GM21390 (cell line): ENCODE data around the gene EXOC6.

ENCODE experiments used
- ATAC-seq: cut with Tn5 transposase; IDR thresholded peaks from one replicate; pipeline ENCODE4 v1.9.1; 2021; ENCODE audit not compliant: unreplicated experiment

EXOC6 gene

GRCh38 chr10:92999191-92999590 lies 150.9 kb downstream of the EXOC6 start:
- ATAC-seq, result no peak

DNA sequence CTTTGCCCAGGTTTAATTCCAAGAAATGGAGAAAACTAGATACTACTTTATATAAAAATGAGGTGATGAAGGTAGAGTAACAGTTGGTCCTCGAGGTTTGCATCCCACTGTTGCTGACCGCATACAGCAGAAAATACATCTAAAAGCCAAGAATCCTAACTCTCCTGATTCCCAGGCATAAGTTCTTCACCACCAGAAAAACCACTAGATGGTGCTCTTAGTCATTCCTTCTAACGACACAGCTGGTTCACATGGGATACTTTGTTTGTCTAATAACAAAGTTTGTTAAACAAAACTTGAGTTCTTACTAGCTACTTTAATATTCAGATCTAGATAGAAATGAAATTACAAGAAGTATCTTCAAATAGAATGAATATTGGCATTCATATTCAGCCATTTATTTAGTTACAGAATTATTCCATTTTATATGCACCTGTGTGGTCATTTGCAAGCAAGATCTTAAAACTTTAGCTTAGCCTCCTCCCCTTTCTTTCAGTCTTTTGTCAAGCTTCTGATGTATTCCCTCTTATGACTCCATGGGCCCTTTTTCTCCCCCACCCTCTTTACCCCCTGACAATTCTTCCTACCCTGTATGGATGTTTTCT lies 158.2 kb downstream of the EXOC6 start:
- no peak for ATAC-seq

DNA sequence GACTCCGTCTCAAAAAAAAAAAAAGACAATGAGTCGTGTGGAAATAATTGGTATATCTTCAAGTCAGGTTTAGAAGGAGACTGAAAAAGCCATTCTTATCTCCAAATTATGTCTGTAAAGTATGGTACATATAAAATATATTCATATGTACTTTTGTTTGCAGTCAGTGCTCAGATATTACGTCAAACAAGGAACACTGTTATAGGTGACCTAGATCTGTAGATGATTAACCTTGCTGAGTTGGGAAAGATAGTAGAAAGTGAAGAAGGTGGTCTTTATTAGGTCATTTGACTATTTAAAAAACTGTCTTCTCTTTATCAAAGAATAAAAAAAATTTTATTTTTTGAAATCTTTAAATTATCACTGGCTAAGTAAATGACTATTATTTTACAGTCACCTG lies 167.4 kb downstream of the EXOC6 start:
- ATAC-seq, result no peak

- no peak for ATAC-seq
These were observed 174.8 kb downstream of the EXOC6 start for GRCh38 chr10:93023013-93023650.

- no peak for ATAC-seq
These were observed 177.8 kb downstream of the EXOC6 start for GRCh38 chr10:93026072-93026471.

- ATAC-seq, result no peak
These were observed 179.2 kb downstream of the EXOC6 start for GRCh38 chr10:93027508-93027907.

GRCh38 chr10:93028883-93029282 lies 180.6 kb downstream of the EXOC6 start:
- ATAC-seq, result no peak

DNA sequence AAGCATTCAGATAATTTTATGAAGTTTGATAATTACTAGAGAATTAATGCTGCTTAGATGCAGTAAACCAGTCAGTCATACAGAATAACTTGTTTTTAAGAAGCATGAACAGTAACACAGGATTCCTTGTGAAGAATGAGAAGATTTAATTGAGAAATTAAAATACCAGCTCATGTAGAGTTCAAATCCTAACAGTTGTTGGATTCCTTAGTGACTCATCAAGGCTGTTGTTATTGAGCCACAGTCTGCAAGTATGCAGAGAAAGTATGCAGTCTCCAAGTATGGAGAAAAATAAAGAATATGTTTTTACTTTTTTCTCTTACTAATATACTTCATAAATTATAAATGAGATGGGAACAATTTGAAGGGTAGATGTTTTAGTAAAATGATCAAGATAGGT lies 182.1 kb downstream of the EXOC6 start:
- no peak for ATAC-seq

DNA sequence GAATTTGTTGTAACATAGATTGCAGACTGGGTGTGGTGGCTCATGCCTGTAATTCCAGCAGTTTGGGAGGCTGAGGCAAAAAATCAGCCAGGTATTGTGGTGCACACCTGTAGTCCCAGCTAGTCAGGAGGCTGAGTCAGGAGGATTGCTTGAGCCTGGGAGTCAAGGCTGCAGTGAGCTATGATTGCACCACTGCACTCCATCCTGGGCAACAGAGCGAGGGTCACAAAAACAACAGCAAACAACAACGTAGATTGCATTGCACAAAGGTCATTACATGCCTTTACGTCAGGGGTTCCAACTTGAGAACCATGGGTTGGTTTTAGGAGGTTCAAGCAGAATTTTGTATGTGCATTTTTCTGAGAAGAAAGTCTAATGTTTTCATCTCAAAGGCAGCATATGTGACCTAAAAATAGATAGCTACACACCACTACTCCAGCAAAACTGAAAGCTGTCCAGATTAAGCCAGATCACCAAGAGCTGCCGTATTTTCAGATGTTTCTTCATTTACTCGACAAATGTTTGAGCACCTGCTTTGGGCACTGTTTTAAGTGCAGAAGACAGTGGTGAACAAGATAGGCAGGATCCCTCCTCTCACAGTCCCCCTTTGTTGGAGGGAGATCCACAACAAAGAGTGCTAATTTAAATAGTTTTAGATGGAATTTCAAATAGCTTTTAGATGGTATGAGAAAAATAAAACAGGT lies 183.9 kb downstream of the EXOC6 start:
- ATAC-seq, result no peak

DNA sequence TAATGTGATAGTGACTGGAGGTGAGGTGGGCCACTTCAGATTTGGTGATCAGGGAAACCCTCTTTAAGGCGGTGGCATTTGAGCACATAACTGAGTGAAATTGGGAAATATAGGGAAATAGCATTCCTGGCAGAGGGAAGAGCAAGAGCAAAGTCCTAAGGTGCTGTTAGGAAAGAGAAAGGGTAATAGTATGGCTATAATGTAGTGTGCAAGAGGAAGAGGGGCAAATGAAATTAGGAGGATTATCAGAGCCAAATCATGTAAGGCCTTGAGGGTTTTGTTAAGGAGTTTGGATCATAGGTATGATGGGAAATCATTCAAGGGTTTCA lies 184.5 kb downstream of the EXOC6 start:
- no peak for ATAC-seq

DNA sequence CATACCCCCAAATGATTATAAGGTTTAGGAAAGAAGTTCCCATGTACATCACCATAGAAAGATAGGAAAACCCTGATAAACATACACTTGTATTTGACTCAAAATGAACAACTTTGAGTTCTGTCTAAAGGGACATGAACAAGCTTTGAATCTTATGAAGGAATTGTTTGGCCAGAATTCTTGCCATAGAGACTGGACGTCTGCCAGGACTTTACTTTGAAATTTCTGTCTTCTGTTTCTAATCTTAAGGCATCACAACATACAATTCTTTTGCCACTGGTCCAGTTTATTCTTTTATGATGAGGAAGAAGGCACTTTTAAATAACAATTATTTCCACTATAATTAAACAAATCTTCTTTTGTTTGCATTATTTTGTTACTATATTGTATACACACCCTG lies 186.1 kb downstream of the EXOC6 start:
- ATAC-seq, result no peak

GRCh38 chr10:93039110-93039509 lies 190.8 kb downstream of the EXOC6 start:
- no peak for ATAC-seq

DNA sequence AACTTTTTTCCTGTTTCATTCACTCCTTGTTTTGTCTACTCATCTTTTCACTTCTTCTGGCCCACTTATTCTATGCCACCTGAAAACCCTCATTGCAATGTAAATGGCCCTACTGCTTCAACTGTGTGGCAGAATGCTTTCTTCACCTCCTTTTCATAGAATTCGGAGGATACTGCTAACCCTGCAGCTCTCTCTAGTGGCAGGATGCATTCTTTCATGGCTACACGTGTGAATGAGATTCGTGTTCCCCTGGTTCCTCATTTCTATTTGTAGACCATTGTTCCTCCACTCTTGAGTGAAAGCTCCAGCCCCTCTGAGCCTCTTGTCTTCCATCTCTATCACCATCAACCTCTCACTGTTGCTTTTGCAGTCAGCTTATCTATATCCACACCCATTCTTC lies 191.4 kb downstream of the EXOC6 start:
- no peak for ATAC-seq

DNA sequence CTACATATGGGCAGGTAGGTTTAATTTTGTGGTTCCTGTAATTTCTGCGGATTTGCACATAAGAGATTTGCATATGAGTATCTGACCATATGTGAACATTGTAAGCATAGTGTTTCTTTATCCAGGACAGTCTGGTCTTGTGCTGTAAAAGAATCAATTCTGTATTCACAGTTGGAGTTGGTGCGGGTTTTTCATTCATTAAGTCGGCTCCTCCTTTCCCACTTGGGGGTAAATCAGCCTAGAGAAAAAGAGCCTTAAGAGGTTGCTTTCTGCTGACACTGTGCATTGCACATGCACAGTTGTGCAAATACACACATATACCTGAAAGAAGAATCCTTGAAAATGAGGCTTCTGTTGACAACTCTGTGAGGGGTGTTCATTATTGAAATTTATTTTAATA lies 206.2 kb downstream of the EXOC6 start:
- ATAC-seq, result no peak

GRCh38 chr10:93058139-93058538 lies 209.8 kb downstream of the EXOC6 start:
- no peak for ATAC-seq

DNA sequence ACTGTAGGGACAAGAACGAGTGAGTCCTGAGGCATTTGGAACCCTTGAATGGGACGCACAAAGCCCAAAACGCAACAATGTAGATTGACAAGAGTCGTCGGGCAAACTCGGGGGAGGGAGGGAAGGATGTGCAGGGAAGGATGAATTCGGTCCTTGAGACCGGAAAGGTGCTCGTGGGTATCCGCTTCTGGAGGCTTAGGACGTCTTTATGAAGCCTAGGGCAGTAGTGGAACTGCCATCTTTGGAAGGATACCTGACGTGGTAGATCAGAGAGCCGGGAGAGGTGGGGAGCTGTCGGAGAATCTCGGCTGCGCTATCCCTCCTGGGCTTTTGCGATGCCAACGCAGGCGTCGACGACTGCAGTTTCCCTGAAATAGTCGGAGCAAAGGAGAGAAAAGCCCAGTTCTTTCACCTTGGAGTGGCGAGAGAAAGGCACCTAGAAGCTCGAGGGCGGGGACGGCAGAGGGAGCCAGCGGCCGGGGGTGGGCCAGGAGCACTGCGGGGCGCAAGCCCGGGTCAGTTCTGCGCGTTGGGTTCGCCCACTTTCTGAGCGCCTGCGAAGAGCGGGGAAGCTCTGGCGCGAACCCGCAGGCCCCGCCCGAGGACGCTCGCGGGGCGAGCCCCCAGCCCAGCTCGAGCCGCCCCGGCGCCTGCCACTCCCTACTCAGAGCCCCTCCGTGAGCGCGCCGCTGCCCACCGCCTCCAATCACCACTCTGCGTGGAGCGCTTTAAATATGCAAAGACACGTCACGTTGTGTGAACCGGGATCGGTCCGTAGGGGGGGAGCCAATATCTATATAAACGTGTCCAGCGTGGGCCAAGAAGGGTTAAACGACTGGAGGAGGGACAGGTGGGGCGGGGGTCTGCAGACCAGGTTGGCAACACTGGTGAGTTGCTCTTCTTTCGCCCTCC lies 211.9 kb downstream of the EXOC6 start, which contains the start of gene CYP26C1:
TSS of gene CYP26C1 (plus strand) at position 824 of the 912 bp plus-strand sequence. CDS start 466 bp downstream, outside the sequence.
- no peak for ATAC-seq

DNA sequence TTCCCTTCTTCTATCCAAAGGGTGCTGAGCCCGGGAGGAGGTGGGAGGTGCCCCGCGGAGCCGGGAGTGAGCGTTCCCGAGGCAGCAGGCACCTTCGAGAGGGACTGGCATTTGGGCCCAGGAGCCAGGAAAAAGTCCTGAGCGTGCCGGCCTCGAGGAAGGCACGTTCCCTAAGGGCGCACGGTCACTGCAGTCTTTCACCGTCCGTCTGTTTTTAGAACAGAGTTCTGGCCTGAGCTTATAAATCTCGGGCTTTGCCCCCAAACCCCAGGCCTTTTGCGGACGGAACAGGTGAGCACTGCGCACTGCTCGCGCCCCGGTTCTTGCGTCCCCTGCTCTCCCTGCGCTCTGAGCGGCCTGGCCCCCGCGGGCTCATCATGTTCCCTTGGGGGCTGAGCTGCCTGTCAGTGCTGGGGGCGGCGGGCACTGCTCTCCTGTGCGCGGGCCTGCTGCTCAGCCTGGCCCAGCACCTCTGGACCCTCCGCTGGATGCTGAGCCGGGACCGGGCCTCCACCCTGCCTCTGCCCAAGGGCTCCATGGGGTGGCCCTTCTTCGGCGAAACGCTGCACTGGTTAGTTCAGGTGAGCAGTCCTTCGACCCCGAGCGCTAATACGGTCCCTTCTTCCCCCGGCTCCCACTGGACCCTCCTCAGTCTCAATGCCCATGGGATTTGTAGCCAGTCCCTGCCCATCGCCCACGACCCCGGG lies 212.7 kb downstream of the EXOC6 start:
- no peak for ATAC-seq

- no peak for ATAC-seq
These were observed 213.5 kb downstream of the EXOC6 start for GRCh38 chr10:93061594-93062513.

GRCh38 chr10:93062514-93063143 lies 214.3 kb downstream of the EXOC6 start:
- ATAC-seq, result peak; percentile 49
